ENCODE data around the gene MIR17HG. TPM values are rescaled to one million over a fixed set of nuclear protein-coding genes. Genes with fewer than 3 reads are reported as not detected.

The MIR17HG gene
- total RNA-seq, 3 donors from 2014 or later (not counting 1 experiment from before 2014, with no cell fraction given), result 2.2 to 8.1 (median 6.1) TPM

DNA sequence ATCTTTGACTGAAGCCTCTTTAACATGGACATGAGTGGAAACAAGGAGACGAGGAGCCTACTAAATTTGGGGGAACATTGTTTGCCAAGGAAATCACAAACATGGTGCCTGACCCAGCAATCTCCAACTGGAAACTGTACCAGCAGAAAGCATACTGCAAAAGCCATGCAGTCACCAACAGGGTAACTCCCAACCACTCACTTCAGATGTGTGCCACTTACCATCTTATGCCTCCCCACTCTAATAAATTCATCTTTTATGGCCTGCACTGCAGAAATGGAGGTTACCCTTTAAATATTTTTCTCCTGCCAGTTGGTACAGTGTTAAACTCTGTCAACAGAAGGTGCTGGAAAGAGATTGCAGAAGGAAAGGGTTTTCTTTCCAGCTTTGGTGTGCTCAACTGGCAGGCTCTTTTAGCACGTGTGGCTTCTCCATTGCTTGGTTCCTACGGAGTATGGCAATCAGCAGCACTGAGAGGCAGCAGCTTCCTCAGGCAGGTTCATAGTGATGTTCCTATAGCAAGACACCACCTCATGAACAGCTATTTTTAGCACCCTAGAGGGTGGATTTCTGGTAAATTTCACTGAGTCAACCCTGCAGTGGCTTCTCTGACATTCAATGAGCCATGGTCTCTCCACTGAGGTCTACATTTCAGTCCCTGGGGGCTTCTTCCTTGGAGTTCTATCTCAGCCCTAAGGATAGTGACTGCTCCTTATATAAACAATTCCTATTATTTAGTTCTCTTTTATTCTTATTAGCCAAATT, 21.4 kb downstream of the MIR17HG start:
- intact Hi-C loops (cut with micrococcal nuclease), result no loop called here
- TF ChIP-seq, protein P1, sequence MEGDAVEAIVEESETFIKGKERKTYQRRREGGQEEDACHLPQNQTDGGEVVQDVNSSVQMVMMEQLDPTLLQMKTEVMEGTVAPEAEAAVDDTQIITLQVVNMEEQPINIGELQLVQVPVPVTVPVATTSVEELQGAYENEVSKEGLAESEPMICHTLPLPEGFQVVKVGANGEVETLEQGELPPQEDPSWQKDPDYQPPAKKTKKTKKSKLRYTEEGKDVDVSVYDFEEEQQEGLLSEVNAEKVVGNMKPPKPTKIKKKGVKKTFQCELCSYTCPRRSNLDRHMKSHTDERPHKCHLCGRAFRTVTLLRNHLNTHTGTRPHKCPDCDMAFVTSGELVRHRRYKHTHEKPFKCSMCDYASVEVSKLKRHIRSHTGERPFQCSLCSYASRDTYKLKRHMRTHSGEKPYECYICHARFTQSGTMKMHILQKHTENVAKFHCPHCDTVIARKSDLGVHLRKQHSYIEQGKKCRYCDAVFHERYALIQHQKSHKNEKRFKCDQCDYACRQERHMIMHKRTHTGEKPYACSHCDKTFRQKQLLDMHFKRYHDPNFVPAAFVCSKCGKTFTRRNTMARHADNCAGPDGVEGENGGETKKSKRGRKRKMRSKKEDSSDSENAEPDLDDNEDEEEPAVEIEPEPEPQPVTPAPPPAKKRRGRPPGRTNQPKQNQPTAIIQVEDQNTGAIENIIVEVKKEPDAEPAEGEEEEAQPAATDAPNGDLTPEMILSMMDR (IDR thresholded peaks at IDR 0.05), result no peak
- no peaks in the 10 kb centered on the region for H3K36me3 Mint-ChIP-seq
- H3K27me3 Mint-ChIP-seq (ENCODE audit: low read depth in 2 of 2), result peaks cover 0 to 6% of the 10 kb centered on the region in 2 donors
- no peaks in the 10 kb centered on the region for H3K4me1 Mint-ChIP-seq
- H3K4me3 Mint-ChIP-seq, result no peak overlapping the region
- ATAC-seq, result no peak
- H3K27ac Mint-ChIP-seq, result no peak overlapping the region
- no peak for DNase-seq
- no peak overlapping the region for H3K4me3 ChIP-seq (ENCODE audit: low read length)
- no peak overlapping the region for H3K27ac ChIP-seq (ENCODE audit: low read length)
- H3K27me3 ChIP-seq (ENCODE audit: control insufficient read depth, insufficient read depth, low read length), result no peaks in the 10 kb centered on the region
- 92% methylated on average over 3 of the region's 3 CpGs for WGBS (ENCODE audit: insufficient coverage)
- H3K9me3 Mint-ChIP-seq, result no peaks in the 10 kb centered on the region
- H3K9me3 ChIP-seq (ENCODE audit: control insufficient read depth, insufficient read depth, low read length), result no peaks in the 10 kb centered on the region
- no peaks in the 10 kb centered on the region for H3K36me3 ChIP-seq (ENCODE audit: control insufficient read depth, insufficient read depth, low read length)
- H3K4me1 ChIP-seq (ENCODE audit: control insufficient read depth, insufficient read depth, low read length), result no peaks in the 10 kb centered on the region

DNA sequence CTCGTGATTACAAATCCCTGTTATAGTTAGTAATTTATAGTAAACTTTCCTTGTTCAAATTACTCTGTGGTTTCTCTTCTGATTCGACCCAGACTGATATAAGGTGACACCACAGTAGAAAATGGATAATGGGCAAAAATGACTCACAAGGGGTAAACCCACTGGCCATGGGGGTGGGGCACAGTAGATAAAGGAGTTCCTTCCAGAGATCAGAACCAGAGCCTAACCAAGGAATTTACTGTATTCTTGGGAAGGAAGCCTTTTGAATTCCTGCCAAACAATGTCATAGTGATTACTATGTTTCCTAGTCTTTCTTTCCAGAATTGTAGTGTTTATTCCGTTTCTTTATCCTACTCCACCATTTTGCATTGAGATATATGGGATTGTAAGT, 21.9 kb downstream of the MIR17HG start:
- DNase-seq (no peak), ATAC-seq (no peak)
- Histone ChIP-seq H3K27ac (ENCODE audit: low read length) (no peak overlapping the region), H3K27me3 (ENCODE audit: control insufficient read depth, insufficient read depth, low read length) (no peaks in the 10 kb centered on the region), H3K9me3 (ENCODE audit: control insufficient read depth, insufficient read depth, low read length) (no peaks in the 10 kb centered on the region), H3K4me1 (ENCODE audit: control insufficient read depth, insufficient read depth, low read length) (no peaks in the 10 kb centered on the region), H3K36me3 (ENCODE audit: control insufficient read depth, insufficient read depth, low read length) (no peaks in the 10 kb centered on the region), H3K4me3 (ENCODE audit: low read length) (no peak overlapping the region)
- intact Hi-C loops (cut with micrococcal nuclease), result no loop called here
- peaks cover 2 to 11% of the 10 kb centered on the region in 2 donors for H3K27me3 Mint-ChIP-seq (ENCODE audit: low read depth in 2 of 2)
- TF ChIP-seq, protein P1 (IDR thresholded peaks at IDR 0.05), result no peak
- WGBS (ENCODE audit: insufficient coverage), result no CpG with 5 or more reads among the region's 3 CpGs
- H3K4me1 Mint-ChIP-seq, result peaks cover 0 to 3% of the 10 kb centered on the region in 2 donors
- H3K36me3 Mint-ChIP-seq, result no peaks in the 10 kb centered on the region
- no peak overlapping the region for H3K4me3 Mint-ChIP-seq
- no peaks in the 10 kb centered on the region for H3K9me3 Mint-ChIP-seq
- H3K27ac Mint-ChIP-seq, result no peak overlapping the region

DNA sequence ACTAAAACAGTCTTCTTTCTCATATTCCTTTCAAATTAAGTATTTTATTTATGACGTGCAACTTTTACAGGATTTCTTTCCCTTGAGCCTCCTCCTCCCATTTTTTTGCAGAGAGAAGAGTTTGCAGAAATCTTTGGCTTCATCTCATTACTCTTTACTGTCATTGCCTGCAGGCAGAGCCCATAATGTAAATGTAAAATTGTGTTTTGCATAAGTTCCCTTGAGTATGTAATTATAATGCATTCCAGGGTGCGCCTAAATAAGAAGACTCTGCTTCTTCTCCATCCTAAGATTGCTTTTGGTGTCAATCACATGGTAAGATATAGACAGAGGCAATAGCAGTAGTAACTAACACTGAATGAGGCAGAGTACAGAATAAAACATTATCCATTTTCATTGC, 23.0 kb downstream of the MIR17HG start:
- intact Hi-C loops (cut with micrococcal nuclease), result no loop called here
- Mint-ChIP-seq H3K9me3 (no peaks in the 10 kb centered on the region), H3K4me1 (peaks cover 10 to 12% of the 10 kb centered on the region in 2 donors), H3K4me3 (no peak overlapping the region), H3K27me3 (ENCODE audit: low read depth in 2 of 2) (peaks cover 3 to 22% of the 10 kb centered on the region in 2 donors), H3K27ac (no peak overlapping the region), H3K36me3 (no peaks in the 10 kb centered on the region)
- H3K4me3 ChIP-seq (ENCODE audit: low read length), result no peak overlapping the region
- H3K27ac ChIP-seq (ENCODE audit: low read length), result no peak overlapping the region
- DNase-seq, result no peak
- 100% methylated on average over 1 of the region's 2 CpGs for WGBS (ENCODE audit: insufficient coverage)
- ATAC-seq, result no peak
- TF ChIP-seq, protein P1 (IDR thresholded peaks at IDR 0.05), result no peak
- no peaks in the 10 kb centered on the region for H3K36me3 ChIP-seq (ENCODE audit: control insufficient read depth, insufficient read depth, low read length)
- H3K4me1 ChIP-seq (ENCODE audit: control insufficient read depth, insufficient read depth, low read length), result no peaks in the 10 kb centered on the region
- H3K27me3 ChIP-seq (ENCODE audit: control insufficient read depth, insufficient read depth, low read length), result no peaks in the 10 kb centered on the region
- H3K9me3 ChIP-seq (ENCODE audit: control insufficient read depth, insufficient read depth, low read length), result no peaks in the 10 kb centered on the region

DNA sequence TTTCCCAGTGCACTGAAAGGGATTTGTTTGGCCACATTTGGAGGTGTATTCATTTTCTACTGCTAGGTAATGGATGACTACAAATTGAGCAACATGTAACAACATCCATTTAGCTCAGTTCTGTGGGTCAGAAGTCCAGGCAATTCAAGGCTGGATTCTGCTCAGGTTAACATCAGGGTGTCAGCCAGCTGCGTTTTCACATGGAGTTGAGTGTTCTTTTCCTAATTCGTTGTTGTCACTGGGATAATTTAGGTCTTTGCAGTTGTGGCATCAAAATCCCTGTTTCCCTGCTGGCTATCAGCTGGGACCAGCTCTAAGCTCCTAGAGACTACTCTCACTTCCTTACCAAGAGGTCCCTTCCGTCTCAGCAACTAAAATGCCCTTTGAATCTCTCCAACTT, 25.4 kb downstream of the MIR17HG start:
- H3K36me3 ChIP-seq (ENCODE audit: control insufficient read depth, insufficient read depth, low read length), result no peaks in the 10 kb centered on the region
- Mint-ChIP-seq H3K27ac (no peak overlapping the region), H3K4me1 (peaks cover 11 to 12% of the 10 kb centered on the region in 2 donors), H3K36me3 (no peaks in the 10 kb centered on the region), H3K9me3 (no peaks in the 10 kb centered on the region), H3K27me3 (ENCODE audit: low read depth in 2 of 2) (peaks cover 8 to 31% of the 10 kb centered on the region in 2 donors), H3K4me3 (no peak overlapping the region)
- DNase-seq (no peak), ATAC-seq (no peak)
- intact Hi-C loops (cut with micrococcal nuclease), result no loop called here
- no peaks in the 10 kb centered on the region for H3K4me1 ChIP-seq (ENCODE audit: control insufficient read depth, insufficient read depth, low read length)
- no peaks in the 10 kb centered on the region for H3K9me3 ChIP-seq (ENCODE audit: control insufficient read depth, insufficient read depth, low read length)
- 72% methylated on average over 3 of the region's 3 CpGs for WGBS (ENCODE audit: insufficient coverage)
- no peaks in the 10 kb centered on the region for H3K27me3 ChIP-seq (ENCODE audit: control insufficient read depth, insufficient read depth, low read length)
- no peak overlapping the region for H3K4me3 ChIP-seq (ENCODE audit: low read length)
- H3K27ac ChIP-seq (ENCODE audit: low read length), result no peak overlapping the region
- TF ChIP-seq, protein P1 (IDR thresholded peaks at IDR 0.05), result no peak

All from natural killer cell (primary cell).